Measurements from ENCODE around the gene VASN.

DNA sequence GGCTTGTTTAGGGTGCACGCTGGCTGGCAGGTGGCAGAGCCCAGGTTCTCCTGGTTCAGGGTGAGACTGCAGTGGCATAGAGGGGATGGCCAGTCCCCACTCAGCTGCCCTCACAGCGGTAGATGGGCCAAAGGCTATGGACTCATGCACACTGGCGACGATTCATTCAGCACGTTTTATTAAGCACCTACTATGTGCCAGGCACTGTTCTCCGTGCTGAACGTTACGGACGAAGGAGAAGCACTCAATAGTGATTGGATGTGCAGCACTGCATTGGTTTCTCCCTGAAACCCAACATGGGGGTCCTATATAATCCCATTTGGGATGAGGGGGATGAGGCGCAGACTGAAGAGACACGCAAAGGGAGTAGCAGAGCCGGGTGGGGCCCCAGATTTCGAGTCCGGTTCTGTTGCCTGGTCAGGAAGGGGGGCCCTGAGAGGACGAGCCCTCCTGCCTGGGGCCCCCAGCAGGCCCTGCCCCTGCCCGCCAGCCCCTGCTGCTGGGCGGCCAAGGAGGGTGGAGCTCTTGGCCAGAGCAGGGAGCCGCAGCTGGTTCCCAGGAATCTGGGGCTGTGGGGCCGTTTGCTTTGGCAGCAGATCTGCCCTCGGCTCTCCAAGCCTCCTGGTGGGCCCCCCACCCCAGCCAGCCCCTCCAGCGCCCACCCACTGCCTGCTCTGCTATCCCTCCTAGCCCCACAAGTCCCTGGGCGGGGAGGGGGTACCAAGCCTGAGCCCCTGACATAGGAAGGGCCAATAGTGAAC is 47.0 kb upstream of the VASN start:
- TF ChIP-seq CTCF (IDR thresholded peaks at IDR 0.05) (no peak), POLR2A (IDR thresholded peaks at IDR 0.05) (no peak), POLR2AphosphoS5 (IDR thresholded peaks at IDR 0.05) (no peak), EP300 (IDR thresholded peaks at IDR 0.05) (no peak)
